Epithelial cell of proximal tubule (primary cell): Measurements from ENCODE around the gene SLN. TPM values are rescaled to one million over a fixed set of nuclear protein-coding genes. Genes with fewer than 3 reads are reported as not detected.

Source experiments
- DNase-seq: peaks from one replicate; pipeline ENCODE4 v3.0.0-alpha.2; 2011; ENCODE audit warnings: low read depth
- H3K4me3 ChIP-seq: 2 replicates; pipeline ENCODE4 v1.5.1; 2011; ENCODE audit warnings: low read depth, mild to moderate bottlenecking, low read length
- CTCF ChIP-seq: conservative IDR thresholded peaks from 2 replicates; pipeline ENCODE4 v1.5.1; 2012; ENCODE audit warnings: low read depth, mild to moderate bottlenecking, low read length
- total RNA-seq: library from RNA; depleted of rRNA; stranded (reverse); fragments of >200 nt; gene quantifications from 2 replicates; pipeline ENCODE4 v1.2.3, GENCODE V29; 2015

The SLN gene
- total RNA-seq, 1 donor from 2014 or later = 3.2 TPM

DNA sequence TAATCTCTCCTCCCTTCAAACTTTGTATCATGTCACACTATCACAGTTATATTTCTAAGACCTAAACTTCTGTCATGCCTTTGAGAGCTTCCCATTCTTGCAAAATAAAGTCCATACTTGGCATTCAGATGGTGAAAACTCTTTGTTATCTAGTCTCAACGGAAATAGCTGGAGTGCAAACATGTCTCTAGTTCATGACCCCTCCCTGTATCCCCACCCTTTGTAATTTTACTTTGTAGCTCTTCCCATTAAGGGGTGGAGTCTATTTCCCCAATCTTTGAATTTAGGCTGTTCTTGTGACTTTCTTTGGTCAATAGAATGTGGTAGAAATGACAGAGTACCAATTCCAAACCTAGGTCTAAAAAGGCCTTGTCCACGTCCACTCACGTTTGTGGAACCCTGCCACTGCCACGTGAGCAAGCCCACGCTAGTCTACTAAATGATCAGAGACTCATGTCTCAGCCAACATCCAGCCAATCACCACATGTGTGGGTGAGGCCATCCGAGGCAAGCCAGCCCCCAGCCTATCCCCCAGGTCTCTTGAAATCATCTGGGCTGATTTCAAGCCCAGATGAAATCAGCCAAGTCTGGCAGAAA, 23.4 kb downstream of the SLN start:
- H3K4me3 ChIP-seq = no peak overlapping the region
- DNase-seq = no peak
- no peak for TF ChIP-seq CTCF

DNA sequence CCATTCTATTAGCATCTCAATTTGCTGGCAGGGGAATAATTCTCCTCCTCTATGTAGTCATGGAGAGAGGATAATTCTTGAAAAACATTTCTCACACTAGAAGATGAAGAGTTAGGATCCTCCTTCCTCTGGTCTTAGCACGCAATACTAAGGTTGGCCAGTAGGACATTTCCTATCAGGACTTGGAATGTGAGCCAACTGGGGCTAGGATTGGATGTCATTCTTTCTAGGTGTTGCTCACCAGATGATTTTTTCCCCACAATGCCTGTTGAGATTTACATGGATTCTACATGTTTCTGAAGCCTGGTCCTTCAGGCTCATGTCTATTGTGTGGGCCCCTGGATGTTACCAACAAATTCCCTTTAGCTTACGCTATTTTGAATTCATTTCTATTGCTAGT, 28.0 kb downstream of the SLN start:
- TF ChIP-seq CTCF = peak; percentile 52
- DNase-seq = no peak
- no peak overlapping the region for H3K4me3 ChIP-seq

DNA sequence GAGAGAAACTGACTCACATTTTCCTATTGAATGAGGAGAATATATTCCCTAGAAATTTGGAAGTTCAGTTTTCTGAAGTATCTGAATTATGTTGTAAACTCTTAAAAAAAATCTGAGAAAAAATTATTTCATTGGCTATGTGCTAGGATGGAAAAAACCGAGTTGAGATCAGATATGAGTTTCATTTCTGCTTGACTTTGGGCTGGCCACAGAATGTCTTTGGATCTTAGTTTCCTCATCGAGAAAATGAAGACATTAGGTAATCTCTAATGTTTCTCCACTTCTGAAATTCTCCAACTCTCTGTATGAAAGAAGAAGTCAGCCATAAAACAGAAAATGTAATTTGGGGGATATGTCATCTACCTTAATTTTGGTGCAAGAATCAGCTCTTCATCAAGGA, 28.8 kb downstream of the SLN start:
- no peak for DNase-seq
- no peak for TF ChIP-seq CTCF
- H3K4me3 ChIP-seq = no peak overlapping the region

GRCh38 chr11:107682572-107682971, 29.3 kb downstream of the SLN start:
- DNase-seq = no peak
- H3K4me3 ChIP-seq = no peak overlapping the region

DNA sequence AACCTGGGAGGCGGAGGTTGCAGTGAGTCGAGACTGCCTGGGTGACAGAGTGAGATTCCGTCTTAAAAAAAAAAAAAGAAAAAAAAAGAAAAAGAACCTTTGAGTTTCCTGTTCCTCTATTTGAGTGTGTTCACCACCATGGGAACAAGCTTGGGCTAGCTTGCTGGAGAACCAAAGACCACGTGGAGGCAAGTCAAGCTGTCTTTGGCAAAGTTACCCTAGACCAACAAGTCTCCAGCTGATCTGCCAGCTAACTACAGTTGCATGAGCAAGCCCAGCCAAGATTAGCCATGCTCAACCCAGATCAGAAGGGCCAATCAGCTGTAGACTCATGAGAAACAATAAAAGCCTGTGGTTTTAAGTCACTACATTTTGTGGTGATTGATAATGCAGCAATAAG, 29.7 kb downstream of the SLN start:
- no peak for TF ChIP-seq CTCF
- no peak overlapping the region for H3K4me3 ChIP-seq
- no peak for DNase-seq

More at GRCh38 chr11:107682572-107682971, 29.3 kb downstream of the SLN start:
- TF ChIP-seq CTCF = no peak

DNA sequence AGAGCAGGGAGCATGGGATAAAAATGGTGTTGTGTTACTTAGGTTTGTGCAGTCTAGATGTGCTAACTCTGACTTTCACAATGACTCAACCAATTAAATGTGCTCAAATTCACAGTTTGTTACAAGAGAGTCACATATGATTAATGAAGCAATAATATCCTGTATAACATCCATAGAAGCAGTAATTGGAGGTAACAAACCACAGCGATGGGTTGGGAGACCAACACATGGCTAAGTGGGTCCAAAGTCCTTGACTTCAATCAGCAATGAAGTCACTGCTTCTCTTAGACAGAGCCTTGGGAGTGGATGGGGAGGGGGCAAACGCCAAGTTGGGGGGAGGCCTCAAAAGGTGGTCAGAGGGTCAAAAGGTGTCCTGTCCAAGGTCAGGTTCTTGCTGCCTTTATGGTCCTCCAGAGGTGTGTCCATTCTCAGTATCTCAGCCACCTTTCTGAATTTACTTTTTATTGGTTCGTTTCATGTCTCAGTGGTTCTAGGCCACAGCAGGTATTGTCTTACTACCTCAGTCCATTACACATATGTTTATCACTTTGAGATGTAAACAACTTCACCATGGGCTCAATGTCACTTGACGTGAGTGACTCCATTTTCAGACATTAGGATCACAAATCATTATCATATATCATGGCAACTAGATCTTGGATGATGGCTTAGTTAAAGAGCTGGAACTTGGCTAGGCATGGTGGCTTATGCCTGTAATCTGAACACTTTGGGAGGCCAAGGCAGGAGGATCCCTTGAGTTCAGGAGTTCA, 32.4 kb downstream of the SLN start:
- DNase-seq = no peak
- no peak for TF ChIP-seq CTCF
- H3K4me3 ChIP-seq = no peak overlapping the region

DNA sequence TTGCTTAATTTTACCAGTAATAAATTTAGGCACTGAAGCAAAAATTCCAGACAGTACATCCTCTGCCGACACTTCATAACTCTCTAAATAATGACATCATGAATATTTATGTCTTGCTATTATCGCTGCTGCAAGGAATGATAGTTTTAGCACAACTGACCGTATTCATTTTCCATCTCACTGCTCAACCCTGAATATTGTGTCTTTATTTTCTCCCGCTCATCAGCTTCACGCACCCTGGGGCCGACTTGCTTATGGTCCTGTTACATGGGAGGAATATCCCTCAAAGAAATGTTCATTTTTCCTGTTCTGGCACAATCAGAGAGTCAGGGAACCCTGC, 33.3 kb downstream of the SLN start:
- DNase-seq = no peak
- no peak overlapping the region for H3K4me3 ChIP-seq
- no peak for TF ChIP-seq CTCF
